Endothelial cell of umbilical vein (primary cell): Measurements from ENCODE around the gene GPR151. TPM values are rescaled to one million over a fixed set of nuclear protein-coding genes. Genes with fewer than 3 reads are reported as not detected.

Experiments
- BruUV-seq: library from RNA; stranded (reverse); fragments of 400-500 nt; replicated peaks from 2 replicates; lab custom pipeline; 2021; lab: Mats Ljungman, UMichigan
- CTCF ChIA-PET: fragments of 300-600, 350-600 bp; sonication (Branson Sonifier 250); formaldehyde crosslinking; loops from one replicate; lab custom pipeline; 2021; ENCODE audit warnings: antibody characterized with exemption, inconsistent platforms; lab: Charles Lee
- POLR2A ChIA-PET: fragments of 300-600, 350-600 bp; sonication (Branson Sonifier 250); formaldehyde crosslinking; loops from one replicate; lab custom pipeline; 2021; ENCODE audit warnings: antibody characterized with exemption, inconsistent platforms; lab: Charles Lee
- DNase-seq: peaks from one replicate; pipeline ENCODE4 v3.0.0-alpha.2; 2011; ENCODE audit warnings: low read depth, low spot score
- FAIRE-seq: peaks from 2 replicates; lab custom pipeline; 2011; peaks lifted over from hg19 to GRCh38; lab: Jason Lieb, UNC
- H2AFZ ChIP-seq: 2 replicates; pipeline ENCODE4 v1.6.0; 2012; ENCODE audit warnings: low read depth, low read length, control low read depth, inconsistent platforms
- H3K27ac ChIP-seq: 2 replicates; pipeline ENCODE4 v1.5.1; 2011; ENCODE audit warnings: low read depth, mild to moderate bottlenecking, control low read depth, low read length, moderate library complexity; ENCODE audit not compliant: insufficient read depth
- H3K27me3 ChIP-seq, 2 experiments: 2 replicates each; pipeline versions ENCODE4 v1.6.0 to v1.6.1; 2011; ENCODE audit warnings: low read length in 2 of 2, mixed read lengths in 1 of 2; ENCODE audit not compliant: control insufficient read depth in 2 of 2, insufficient read depth in 2 of 2
- H3K36me3 ChIP-seq, 2 experiments: 2 replicates in 1 of 2; 3 replicates in 1 of 2; pipeline ENCODE4 v1.5.1; 2011; ENCODE audit warnings: low read length in 2 of 2, mild to moderate bottlenecking in 1 of 2, moderate library complexity in 1 of 2; ENCODE audit not compliant: control insufficient read depth in 2 of 2, insufficient read depth in 2 of 2; ENCODE audit errors: extremely low read depth in 1 of 2
- H3K4me1 ChIP-seq: 3 replicates; pipeline ENCODE4 v1.5.1; 2011; ENCODE audit warnings: mild to moderate bottlenecking, low read length; ENCODE audit not compliant: control insufficient read depth, insufficient read depth; ENCODE audit errors: extremely low read depth
- H3K4me2 ChIP-seq: 2 replicates; pipeline ENCODE4 v1.6.1; 2011; ENCODE audit warnings: low read length, control low read depth, mixed read lengths; ENCODE audit not compliant: insufficient read depth
- H3K4me3 ChIP-seq, 3 experiments: fragments of 200-600 bp in 1 of 3; sonication (generic), shearing (Covaris generic) in 1 of 3; replicated peaks in 1 of 3; 2 replicates each; pipeline ENCODE4 v1.5.1; 2011 to 2016; ENCODE audit warnings: control low read depth in 3 of 3, low read length in 3 of 3, mild to moderate bottlenecking in 2 of 3, inconsistent platforms in 1 of 3, low read depth in 1 of 3, moderate library complexity in 1 of 3; ENCODE audit not compliant: insufficient read depth in 1 of 3
- H3K79me2 ChIP-seq: 2 replicates; pipeline ENCODE4 v1.6.0; 2012; ENCODE audit warnings: low read length, inconsistent platforms; ENCODE audit not compliant: control insufficient read depth, insufficient read depth
- H3K9ac ChIP-seq: replicated peaks from 2 replicates; pipeline ENCODE3; 2011; ENCODE audit warnings: low read length, control low read depth; ENCODE audit not compliant: insufficient read depth; ENCODE audit errors: extremely low read depth
- H3K9me1 ChIP-seq: replicated peaks from 3 replicates; pipeline ENCODE4 v1.6.0; 2011; ENCODE audit warnings: mild to moderate bottlenecking, low read length; ENCODE audit not compliant: control insufficient read depth, insufficient read depth; ENCODE audit errors: extremely low read depth
- H3K9me3 ChIP-seq: replicated peaks from 2 replicates; pipeline ENCODE4 v1.5.1; 2012; ENCODE audit warnings: low read length, inconsistent platforms; ENCODE audit not compliant: control insufficient read depth, insufficient read depth
- H4K20me1 ChIP-seq: replicated peaks from 2 replicates; pipeline ENCODE3; 2011; ENCODE audit warnings: mild to moderate bottlenecking, low read length; ENCODE audit not compliant: control insufficient read depth, insufficient read depth; ENCODE audit errors: extremely low read depth
- EZH2 ChIP-seq: IDR thresholded peaks from 2 replicates; pipeline ENCODE4 v1.6.1; 2012; ENCODE audit warnings: borderline replicate concordance, low read depth, mild to moderate bottlenecking, moderate library complexity, low read length, inconsistent platforms; ENCODE audit not compliant: severe bottlenecking
- FOS ChIP-seq: IDR thresholded peaks from 2 replicates; pipeline ENCODE4 v1.6.1; 2011; ENCODE audit warnings: mild to moderate bottlenecking, low read length, moderate library complexity, borderline replicate concordance; ENCODE audit not compliant: insufficient read depth
- GATA2 ChIP-seq: IDR thresholded peaks from 2 replicates; pipeline ENCODE4 v1.7.0; 2011; ENCODE audit warnings: low read depth, mild to moderate bottlenecking, moderate library complexity, mixed read lengths, low read length; ENCODE audit not compliant: insufficient read length, insufficient read depth
- JUN ChIP-seq: IDR thresholded peaks from 2 replicates; pipeline ENCODE4 v1.6.1; 2011; ENCODE audit warnings: borderline replicate concordance, low read depth; ENCODE audit not compliant: insufficient read length, insufficient read depth
- MYC ChIP-seq: IDR thresholded peaks from one replicate; pipeline ENCODE4 v1.6.1; 2011; ENCODE audit warnings: mild to moderate bottlenecking, low read depth, low read length
- POLR2A ChIP-seq: IDR thresholded peaks from 2 replicates; pipeline ENCODE4 v1.6.1; 2012; ENCODE audit warnings: low read depth, mild to moderate bottlenecking, control low read depth, low read length
- POLR2AphosphoS5 ChIP-seq: IDR thresholded peaks from 2 replicates; pipeline ENCODE4 v1.6.1; 2012; ENCODE audit warnings: low read depth, mild to moderate bottlenecking, control low read depth, low read length, moderate library complexity; ENCODE audit not compliant: insufficient read depth
- dilution Hi-C: fragments of 300-500 bp; cut with MboI; formaldehyde crosslinking; loops from one replicate; pipeline ENCODE4 v1.15.0; 2019; ENCODE audit warnings: low sequenced_read_pairs; ENCODE audit not compliant: extremely low pct_ligation_motif_present
- intact Hi-C: fragments of 100-400 bp; cut with micrococcal nuclease; formaldehyde crosslinking; loops from one replicate; pipeline ENCODE4 v1.10.0; 2022
- polyA plus RNA-seq, 4 experiments: library from polyadenylated mRNA; depleted of rRNA in 3 of 4; stranded (reverse) in 3 of 4; unstranded in 1 of 4; fragments of >200 nt; gene quantifications; 2 replicates each; pipeline versions ENCODE4 v1.2.1 to v1.2.3, GENCODE V29; 2011 to 2012; ENCODE audit warnings: missing spikeins in 1 of 4
- total RNA-seq: library from RNA; stranded (reverse); gene quantifications from 2 replicates; pipeline ENCODE4 v1.2.3, GENCODE V29; 2021
- TF ChIP-seq, protein P1 (sequence below), 2 donors: IDR thresholded peaks; 1 replicate in 1 of 2; 2 replicates in 1 of 2; pipeline ENCODE4 v1.5.1; 2011; ENCODE audit warnings: low read length in 2 of 2, mild to moderate bottlenecking in 2 of 2, moderate library complexity in 2 of 2, control low read depth in 1 of 2, inconsistent platforms in 1 of 2, low read depth in 1 of 2; ENCODE audit not compliant: insufficient read depth in 1 of 2; ENCODE audit errors: extremely low read depth in 1 of 2
- TF ChIP-seq, protein P2 (sequence below): IDR thresholded peaks from 2 replicates; pipeline ENCODE4 v1.6.1; 2011; ENCODE audit not compliant: insufficient read depth, insufficient read length

GPR151 gene
- total and polyA plus RNA-seq, 2 donors (not counting 3 experiments of a cell fraction or from before 2014, with no cell fraction given) = 0.06 TPM; not detected in 1

DNA sequence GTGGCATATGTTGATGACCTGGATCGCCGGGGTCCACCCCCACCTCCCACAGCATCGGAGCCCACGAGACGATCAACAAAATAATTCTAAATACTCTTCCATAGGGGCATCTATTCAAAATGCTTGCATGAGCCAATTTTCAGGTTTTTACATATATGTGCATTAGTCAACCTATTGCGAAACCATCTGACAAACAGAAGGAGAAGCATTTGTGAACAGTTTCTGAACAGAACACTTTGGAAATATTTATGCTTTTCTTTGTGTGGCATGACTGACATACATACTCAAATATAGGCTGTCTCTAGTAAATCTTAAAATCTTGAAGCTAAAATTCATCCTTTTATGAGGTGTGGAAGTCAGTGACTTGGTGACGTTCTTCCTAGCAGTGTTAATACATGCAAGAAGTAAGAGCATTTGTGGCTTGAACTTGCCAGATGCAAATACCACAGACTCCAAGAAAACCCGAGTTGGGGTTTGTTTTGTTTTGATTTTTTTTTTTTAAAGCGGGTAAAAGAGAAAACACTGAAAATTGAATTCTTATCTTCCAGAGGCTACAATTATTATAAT, 5.3 kb downstream of the GPR151 start:
- ChIA-PET POLR2A (no interaction called here), CTCF (interaction anchor here (0.7 to 1.5 kb wide), 4 partner anchors 14 to 678 kb away, joined by 3 read pairs; no protein-coding TSS in a partner anchor)
- Histone ChIP-seq H3K79me2 (no peaks in the 10 kb centered on the region), H3K4me3 (no peak overlapping the region), H3K9me3 (no peaks in the 10 kb centered on the region), H2AFZ (no peak overlapping the region), H3K4me2 (no peak overlapping the region), H3K4me1 (no peaks in the 10 kb centered on the region), H3K9me1 (no peaks in the 10 kb centered on the region), H4K20me1 (peaks cover 2% of the 10 kb centered on the region), H3K36me3 (peaks cover 3 to 26% of the 10 kb centered on the region in 2 experiments), H3K9ac (no peak overlapping the region), H3K27me3 (no peaks in the 10 kb centered on the region), H3K27ac (no peak overlapping the region)
- FAIRE-seq (no peak), DNase-seq (no peak)
- TF ChIP-seq, protein P1, sequence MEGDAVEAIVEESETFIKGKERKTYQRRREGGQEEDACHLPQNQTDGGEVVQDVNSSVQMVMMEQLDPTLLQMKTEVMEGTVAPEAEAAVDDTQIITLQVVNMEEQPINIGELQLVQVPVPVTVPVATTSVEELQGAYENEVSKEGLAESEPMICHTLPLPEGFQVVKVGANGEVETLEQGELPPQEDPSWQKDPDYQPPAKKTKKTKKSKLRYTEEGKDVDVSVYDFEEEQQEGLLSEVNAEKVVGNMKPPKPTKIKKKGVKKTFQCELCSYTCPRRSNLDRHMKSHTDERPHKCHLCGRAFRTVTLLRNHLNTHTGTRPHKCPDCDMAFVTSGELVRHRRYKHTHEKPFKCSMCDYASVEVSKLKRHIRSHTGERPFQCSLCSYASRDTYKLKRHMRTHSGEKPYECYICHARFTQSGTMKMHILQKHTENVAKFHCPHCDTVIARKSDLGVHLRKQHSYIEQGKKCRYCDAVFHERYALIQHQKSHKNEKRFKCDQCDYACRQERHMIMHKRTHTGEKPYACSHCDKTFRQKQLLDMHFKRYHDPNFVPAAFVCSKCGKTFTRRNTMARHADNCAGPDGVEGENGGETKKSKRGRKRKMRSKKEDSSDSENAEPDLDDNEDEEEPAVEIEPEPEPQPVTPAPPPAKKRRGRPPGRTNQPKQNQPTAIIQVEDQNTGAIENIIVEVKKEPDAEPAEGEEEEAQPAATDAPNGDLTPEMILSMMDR (IDR thresholded peaks at IDR 0.05; ENCODE audit: extremely low read depth in 1 of 2, insufficient read depth in 1 of 2, low read depth in 1 of 2, low read length in 2 of 2) = no peak
- no peak for TF ChIP-seq FOS
- TF ChIP-seq MYC = no peak
- TF ChIP-seq POLR2AphosphoS5 = no peak
- TF ChIP-seq, protein P2, sequence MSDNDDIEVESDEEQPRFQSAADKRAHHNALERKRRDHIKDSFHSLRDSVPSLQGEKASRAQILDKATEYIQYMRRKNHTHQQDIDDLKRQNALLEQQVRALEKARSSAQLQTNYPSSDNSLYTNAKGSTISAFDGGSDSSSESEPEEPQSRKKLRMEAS = no peak
- TF ChIP-seq EZH2 = no peak
- TF ChIP-seq POLR2A = no peak
- TF ChIP-seq GATA2 = no peak
- TF ChIP-seq JUN = no peak
- TSS peak; percentile 80 for BruUV-seq
- dilution Hi-C loops = no loop called here
- intact Hi-C loops = loop anchor here (10.0 kb wide), 1 partner anchor 226 kb away; no protein-coding TSS in a partner anchor
